IgD-negative memory B cell (primary cell): ENCODE data around the gene CAV1. TPM values are rescaled to one million over a fixed set of nuclear protein-coding genes. Genes with fewer than 3 reads are reported as not detected.
A peak's percentile ranks its signal among the peaks of the same experiment; 100 is the strongest.

Source experiments
- H3K27ac Mint-ChIP-seq, 3 donors: one replicate each; pipeline ENCODE4 v1.8.0; 2020 to 2022; ENCODE audit warnings: mild to moderate bottlenecking in 3 of 3, mixed read lengths in 3 of 3, moderate library complexity in 1 of 3
- H3K27me3 Mint-ChIP-seq: one replicate; pipeline ENCODE4 v1.8.0; 2021; ENCODE audit warnings: mixed read lengths
- H3K36me3 Mint-ChIP-seq: one replicate; pipeline ENCODE4 v1.8.0; 2020; ENCODE audit warnings: mild to moderate bottlenecking, mixed read lengths
- H3K4me1 Mint-ChIP-seq, 3 donors: one replicate each; pipeline ENCODE4 v1.8.0; 2020 to 2022; ENCODE audit warnings: mixed read lengths in 3 of 3, mild to moderate bottlenecking in 1 of 3
- H3K4me3 Mint-ChIP-seq, 4 donors: one replicate each; pipeline ENCODE4 v1.8.0; 2020 to 2022; ENCODE audit warnings: mild to moderate bottlenecking in 4 of 4, mixed read lengths in 4 of 4, moderate library complexity in 3 of 4
- H3K9me3 Mint-ChIP-seq, 3 donors: one replicate each; pipeline ENCODE4 v1.8.0; 2020 to 2021; ENCODE audit warnings: mixed read lengths in 3 of 3, mild to moderate bottlenecking in 1 of 3
- polyA plus RNA-seq: library from polyadenylated mRNA; unstranded; fragments of 300-500 nt; fragmentation: Illumina TruSeq; gene quantifications from one replicate; pipeline ENCODE4 v1.2.3, GENCODE V29; 2021

Gene CAV1
- polyA plus RNA-seq, 1 donor from 2014 or later = 2.3 TPM

- Mint-ChIP-seq H3K27ac (no peak overlapping the region), H3K4me3 (no peak overlapping the region), H3K27me3 (peaks cover 11% of the 10 kb centered on the region), H3K36me3 (no peaks in the 10 kb centered on the region), H3K9me3 (no peaks in the 10 kb centered on the region), H3K4me1 (peaks cover 7 to 17% (median 8%) of the 10 kb centered on the region in 3 donors)
Observed at GRCh38 chr7:116571552-116571951, 46.7 kb downstream of the CAV1 start.

- Mint-ChIP-seq H3K27ac (no peak overlapping the region), H3K9me3 (no peaks in the 10 kb centered on the region), H3K4me1 (peaks cover 7 to 15% (median 8%) of the 10 kb centered on the region in 3 donors), H3K4me3 (no peak overlapping the region), H3K36me3 (no peaks in the 10 kb centered on the region), H3K27me3 (peaks cover 8% of the 10 kb centered on the region)
Observed at GRCh38 chr7:116572036-116572435, 47.2 kb downstream of the CAV1 start.

DNA sequence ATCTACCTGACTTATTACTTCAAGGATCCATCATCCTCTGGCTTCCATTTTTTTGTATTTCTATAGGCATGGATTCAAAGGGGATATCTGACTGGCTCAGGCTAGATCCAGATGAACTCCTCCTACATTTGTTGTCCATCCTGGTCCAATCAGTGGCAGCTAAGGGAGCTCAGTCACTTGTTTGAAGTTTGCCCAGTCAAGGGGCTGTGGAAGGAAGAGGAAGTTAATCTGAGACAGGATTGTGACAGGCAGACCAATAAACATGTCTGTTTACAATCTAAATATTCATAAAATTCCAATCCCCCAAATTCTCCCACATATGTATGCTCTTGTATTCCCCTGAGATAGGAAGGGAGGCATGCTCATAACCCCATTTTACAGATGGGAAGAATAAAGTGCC, 48.7 kb downstream of the CAV1 start:
- peaks cover 8% of the 10 kb centered on the region for H3K27me3 Mint-ChIP-seq
- H3K9me3 Mint-ChIP-seq = no peaks in the 10 kb centered on the region

GRCh38 chr7:116574025-116574822, 49.4 kb downstream of the CAV1 start:
- peak overlapping the region in 2 of 4 donors; percentile 18 to 69 for H3K4me3 Mint-ChIP-seq

More for the DNA sequence above, 48.7 kb downstream of the CAV1 start:
- no peak overlapping the region for H3K27ac Mint-ChIP-seq
- H3K36me3 Mint-ChIP-seq = peaks cover under 1% of the 10 kb centered on the region
- peaks cover 7 to 15% (median 8%) of the 10 kb centered on the region in 3 donors for H3K4me1 Mint-ChIP-seq
- peak overlapping the region in 1 of 4 donors; percentile 4 for H3K4me3 Mint-ChIP-seq

DNA sequence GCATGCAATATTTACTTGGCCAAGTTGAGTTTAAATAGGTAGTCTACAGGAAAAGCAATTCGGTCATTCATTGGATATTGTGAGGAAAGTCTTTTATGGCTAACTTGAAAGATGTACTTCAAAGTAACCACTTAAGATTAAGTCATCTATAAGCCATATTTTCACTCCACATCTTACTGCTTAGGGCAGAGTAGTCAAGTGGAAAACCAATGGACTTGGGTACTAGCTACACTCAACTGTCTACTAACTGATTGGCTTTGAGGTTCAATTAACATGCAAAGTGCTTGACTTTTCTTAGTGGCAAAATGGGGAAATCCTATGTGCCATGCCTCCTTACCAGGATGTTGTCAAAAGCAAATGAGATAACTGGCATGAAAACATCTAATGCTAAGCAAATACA, 51.0 kb downstream of the CAV1 start:
- H3K9me3 Mint-ChIP-seq = no peaks in the 10 kb centered on the region
- peaks cover 2 to 11% (median 8%) of the 10 kb centered on the region in 3 donors for H3K4me1 Mint-ChIP-seq
- peaks cover 1% of the 10 kb centered on the region for H3K36me3 Mint-ChIP-seq
- no peak overlapping the region for H3K4me3 Mint-ChIP-seq
- H3K27ac Mint-ChIP-seq = no peak overlapping the region
- H3K27me3 Mint-ChIP-seq = peaks cover 2% of the 10 kb centered on the region

More at GRCh38 chr7:116574025-116574822, 49.4 kb downstream of the CAV1 start:
- Mint-ChIP-seq H3K27me3 (peaks cover 8% of the 10 kb centered on the region), H3K4me1 (peaks cover 7 to 15% (median 8%) of the 10 kb centered on the region in 3 donors), H3K27ac (no peak overlapping the region), H3K36me3 (peaks cover 1% of the 10 kb centered on the region), H3K9me3 (no peaks in the 10 kb centered on the region)

DNA sequence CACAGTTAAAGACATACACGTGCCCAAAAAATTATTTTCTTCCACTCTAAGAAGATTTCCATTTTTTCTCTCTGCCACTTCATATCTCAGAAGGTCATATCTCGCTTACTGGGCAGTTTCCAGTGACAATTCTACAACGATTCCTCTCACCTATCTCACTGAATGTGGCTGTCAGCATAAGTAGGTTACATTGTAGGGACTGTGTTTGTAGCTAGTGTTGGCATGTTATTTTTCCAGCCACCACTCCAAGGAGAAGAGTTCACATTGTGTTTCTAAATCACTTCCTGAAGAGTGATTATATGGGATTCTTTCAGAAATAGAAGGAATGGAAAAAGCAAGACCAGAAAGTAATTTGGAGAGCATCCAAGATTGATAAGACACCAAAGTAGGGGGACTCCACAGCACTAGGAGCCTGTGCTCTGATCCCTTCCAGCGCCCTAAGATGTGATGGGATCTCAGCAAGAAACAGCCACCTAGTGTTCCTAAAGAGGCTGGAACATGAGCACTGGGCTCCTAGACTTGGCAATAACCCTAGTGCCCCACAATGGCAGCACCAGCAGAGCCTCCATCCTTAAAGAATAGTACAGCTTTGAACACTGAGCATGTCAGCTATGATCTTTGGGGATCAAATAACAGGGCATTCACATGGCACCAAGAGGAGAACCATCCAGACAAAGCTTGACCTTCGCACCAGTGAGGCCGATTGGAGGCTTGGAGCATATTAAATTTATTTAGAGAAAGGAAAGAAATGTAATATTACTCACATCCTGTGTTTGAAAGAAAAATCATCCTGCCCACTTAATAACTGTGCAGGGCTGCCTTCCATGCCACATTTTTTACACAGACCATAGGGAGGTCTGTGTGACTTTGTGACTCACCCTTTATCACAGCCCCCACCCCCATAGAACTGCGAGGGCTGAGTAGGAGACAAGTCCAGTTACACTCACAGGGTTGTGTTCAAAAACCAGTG, 51.8 kb downstream of the CAV1 start:
- H3K36me3 Mint-ChIP-seq = peaks cover 1% of the 10 kb centered on the region
- no peak overlapping the region for H3K4me3 Mint-ChIP-seq
- H3K4me1 Mint-ChIP-seq = peaks cover 2 to 11% (median 8%) of the 10 kb centered on the region in 3 donors
- no peak overlapping the region for H3K27ac Mint-ChIP-seq
- H3K27me3 Mint-ChIP-seq = no peaks in the 10 kb centered on the region
- H3K9me3 Mint-ChIP-seq = no peaks in the 10 kb centered on the region

GRCh38 chr7:116577320-116577871, 52.6 kb downstream of the CAV1 start:
- peaks cover 1% of the 10 kb centered on the region for H3K36me3 Mint-ChIP-seq
- H3K27ac Mint-ChIP-seq = no peak overlapping the region
- no peaks in the 10 kb centered on the region for H3K9me3 Mint-ChIP-seq
- H3K27me3 Mint-ChIP-seq = no peaks in the 10 kb centered on the region
- no peak overlapping the region for H3K4me3 Mint-ChIP-seq
- H3K4me1 Mint-ChIP-seq = peaks cover 2 to 11% (median 8%) of the 10 kb centered on the region in 3 donors

GRCh38 chr7:116578526-116578925, 53.7 kb downstream of the CAV1 start:
- H3K4me3 Mint-ChIP-seq = no peak overlapping the region
- H3K9me3 Mint-ChIP-seq = no peaks in the 10 kb centered on the region
- H3K4me1 Mint-ChIP-seq = peaks cover 9 to 14% (median 14%) of the 10 kb centered on the region in 3 donors
- no peak overlapping the region for H3K27ac Mint-ChIP-seq
- H3K36me3 Mint-ChIP-seq = peaks cover 1% of the 10 kb centered on the region
- H3K27me3 Mint-ChIP-seq = no peaks in the 10 kb centered on the region

- H3K27ac Mint-ChIP-seq = peak overlapping the region in 1 of 3 donors; percentile 4
- H3K4me3 Mint-ChIP-seq = no peak overlapping the region
- no peaks in the 10 kb centered on the region for H3K9me3 Mint-ChIP-seq
- no peaks in the 10 kb centered on the region for H3K27me3 Mint-ChIP-seq
- peaks cover 1% of the 10 kb centered on the region for H3K36me3 Mint-ChIP-seq
- peaks cover 12 to 13% (median 12%) of the 10 kb centered on the region in 3 donors for H3K4me1 Mint-ChIP-seq
Observed at GRCh38 chr7:116579322-116579721, 54.5 kb downstream of the CAV1 start.

DNA sequence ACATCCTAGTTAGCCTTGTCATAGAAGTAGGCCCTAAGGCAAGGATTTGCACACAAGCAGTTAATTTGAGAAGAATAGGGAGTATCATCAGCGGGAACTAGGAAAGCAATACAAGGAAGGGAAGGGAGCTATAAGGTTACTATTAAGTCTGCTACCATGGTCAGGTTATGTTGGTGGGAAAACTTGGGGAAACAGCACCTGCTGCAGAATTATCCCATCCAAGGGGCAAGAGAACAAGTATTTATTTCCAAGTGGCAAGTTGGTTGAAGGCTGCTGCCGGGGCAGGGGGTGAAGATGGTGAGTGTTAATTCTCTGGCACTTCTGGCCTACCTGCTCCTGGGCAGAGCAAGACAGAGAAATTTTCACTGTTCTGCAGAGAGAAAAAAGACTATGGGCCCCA, 55.0 kb downstream of the CAV1 start:
- no peak overlapping the region for H3K4me3 Mint-ChIP-seq
- no peak overlapping the region for H3K27ac Mint-ChIP-seq
- no peaks in the 10 kb centered on the region for H3K9me3 Mint-ChIP-seq
- peaks cover 1% of the 10 kb centered on the region for H3K36me3 Mint-ChIP-seq
- peaks cover 12 to 13% (median 12%) of the 10 kb centered on the region in 3 donors for H3K4me1 Mint-ChIP-seq
- H3K27me3 Mint-ChIP-seq = no peaks in the 10 kb centered on the region

- Mint-ChIP-seq H3K36me3 (peaks cover 1% of the 10 kb centered on the region), H3K9me3 (no peaks in the 10 kb centered on the region), H3K27ac (no peak overlapping the region), H3K4me1 (peaks cover 12 to 13% (median 12%) of the 10 kb centered on the region in 3 donors), H3K27me3 (no peaks in the 10 kb centered on the region), H3K4me3 (peak overlapping the region in 1 of 4 donors; percentile 88)
Observed at GRCh38 chr7:116582164-116582732, 57.4 kb downstream of the CAV1 start.

DNA sequence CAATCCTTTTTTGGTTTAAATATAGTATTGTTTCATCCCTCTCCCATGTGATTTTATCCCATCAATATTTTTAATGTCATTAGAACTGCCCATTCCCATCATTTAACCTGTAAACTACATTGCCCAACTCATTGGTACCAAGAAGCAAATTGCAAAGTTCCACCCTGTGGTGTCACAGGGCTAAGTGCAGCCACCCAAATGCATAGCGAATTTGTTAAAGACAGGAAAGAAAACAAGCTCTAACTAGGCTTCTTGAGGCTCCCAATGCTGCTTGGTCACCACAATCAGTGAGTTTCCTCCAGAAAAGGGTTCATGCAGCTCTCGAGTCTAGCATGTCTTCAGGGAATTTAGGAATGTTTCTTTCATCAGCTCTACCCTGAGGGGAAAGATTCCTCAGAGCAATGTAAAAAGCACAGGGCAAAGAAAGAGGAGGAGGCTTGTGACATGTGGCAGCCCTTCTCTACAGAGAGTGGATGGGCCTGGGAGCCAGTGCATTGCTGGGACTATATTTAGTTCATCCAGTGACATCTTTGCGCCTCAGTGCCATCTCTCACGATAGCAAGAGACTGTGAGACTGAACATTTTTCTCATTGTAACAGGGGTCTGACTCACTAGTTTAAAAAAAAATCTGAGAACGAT, 58.1 kb downstream of the CAV1 start:
- Mint-ChIP-seq H3K27me3 (no peaks in the 10 kb centered on the region), H3K4me3 (peak overlapping the region; percentile 57 to 88 (median 66)), H3K36me3 (peaks cover 1% of the 10 kb centered on the region), H3K4me1 (peaks cover 12 to 13% (median 12%) of the 10 kb centered on the region in 3 donors), H3K27ac (peak overlapping the region in 1 of 3 donors; percentile 91), H3K9me3 (no peaks in the 10 kb centered on the region)

GRCh38 chr7:116583653-116584052, 58.8 kb downstream of the CAV1 start:
- H3K4me3 Mint-ChIP-seq = peak overlapping the region; percentile 57 to 88 (median 66)
- no peaks in the 10 kb centered on the region for H3K9me3 Mint-ChIP-seq
- no peaks in the 10 kb centered on the region for H3K36me3 Mint-ChIP-seq
- peak overlapping the region in 1 of 3 donors; percentile 91 for H3K27ac Mint-ChIP-seq
- H3K27me3 Mint-ChIP-seq = no peaks in the 10 kb centered on the region
- peaks cover 13 to 16% (median 14%) of the 10 kb centered on the region in 3 donors for H3K4me1 Mint-ChIP-seq

DNA sequence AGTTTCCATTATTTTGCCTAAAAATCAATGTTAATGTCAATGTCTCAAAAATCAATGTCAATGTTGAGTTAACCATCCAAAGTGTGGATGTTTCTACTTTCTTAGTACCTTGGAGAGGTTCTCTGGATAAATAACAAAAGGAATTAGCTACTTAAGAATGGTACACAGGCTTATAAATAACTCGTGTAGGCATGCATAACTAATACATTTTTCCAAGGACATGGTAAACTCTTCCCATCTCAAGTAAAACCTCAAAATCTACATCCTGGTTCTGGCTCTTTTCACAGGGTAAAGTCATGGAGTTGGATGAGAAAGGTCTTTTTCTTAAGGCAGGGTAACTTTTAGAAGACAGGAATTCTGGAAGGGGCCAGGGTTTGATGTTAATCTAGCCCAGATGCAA, 59.9 kb downstream of the CAV1 start:
- Mint-ChIP-seq H3K4me1 (peaks cover 13 to 21% (median 14%) of the 10 kb centered on the region in 3 donors), H3K9me3 (no peaks in the 10 kb centered on the region), H3K27me3 (no peaks in the 10 kb centered on the region), H3K4me3 (no peak overlapping the region), H3K27ac (no peak overlapping the region), H3K36me3 (no peaks in the 10 kb centered on the region)
